GM12801 (cell line): Measurements from ENCODE around the gene EIF2AK2.

Experiments used
- CTCF ChIP-seq: IDR thresholded peaks from one replicate; pipeline ENCODE4 v1.5.1; 2011; ENCODE audit warnings: control low read depth; ENCODE audit not compliant: insufficient read length; ENCODE audit errors: extremely low read depth

Gene EIF2AK2

GRCh38 chr2:37156857-37157714 lies at the start of gene EIF2AK2:
Gene EIF2AK2 (minus strand): TSS chr2:37156980. CDS start chr2:37147806, 9,174 bp downstream.
- no peak for TF ChIP-seq CTCF

GRCh38 chr2:37205689-37206341 lies 49.0 kb upstream of the EIF2AK2 start:
- TF ChIP-seq CTCF: no peak

GRCh38 chr2:37203708-37204107 lies 46.9 kb upstream of the EIF2AK2 start:
- no peak for TF ChIP-seq CTCF

GRCh38 chr2:37201766-37202165 lies 45.0 kb upstream of the EIF2AK2 start:
- no peak for TF ChIP-seq CTCF

GRCh38 chr2:37201208-37201607 lies 44.4 kb upstream of the EIF2AK2 start:
- no peak for TF ChIP-seq CTCF

- no peak for TF ChIP-seq CTCF
Measured at GRCh38 chr2:37198681-37199065, 41.9 kb upstream of the EIF2AK2 start.

- no peak for TF ChIP-seq CTCF
Measured at GRCh38 chr2:37196320-37197195, 39.8 kb upstream of the EIF2AK2 start, which contains the start of gene CEBPZOS. Gene CEBPZOS (plus strand): TSS chr2:37196496. CDS start chr2:37199705, 3,209 bp downstream.
